Pancreas (tissue), 10 donors: ENCODE data around the gene NKX2-4. TPM values are rescaled to one million over a fixed set of nuclear protein-coding genes. Genes with fewer than 3 reads are reported as not detected.

Experiments used
- ATAC-seq, 4 donors: fragments of 200-7000 bp; cut with Tn5 transposase; one replicate each; pipeline versions ENCODE4 v1.8.0 to v1.9.1; 2020; ENCODE audit warnings: mild to moderate bottlenecking in 4 of 4, moderate library complexity in 4 of 4
- DNase-seq, 6 donors: peaks; one replicate each; pipeline ENCODE4 v3.0.0-alpha.2; 2020
- FAIRE-seq: peaks from 2 replicates; lab custom pipeline; 2012; peaks lifted over from hg19 to GRCh38; lab: Jason Lieb, UNC
- H3K27ac ChIP-seq, 4 donors: fragments of 200-600 bp; sonication (generic); 1 replicate in 3 of 4; 2 replicates in 1 of 4; pipeline versions ENCODE4 v1.5.0 to v1.8.0; 2020
- H3K27me3 ChIP-seq, 4 donors: fragments of 200-600 bp; one replicate each; pipeline ENCODE4 v1.8.0; 2021
- H3K36me3 ChIP-seq, 3 donors: fragments of 200-600 bp; sonication (generic) in 1 of 3; one replicate each; pipeline versions ENCODE4 v1.5.0 to v1.8.0; 2020 to 2021
- H3K4me1 ChIP-seq, 3 donors: fragments of 200-600 bp; one replicate each; pipeline ENCODE4 v1.8.0; 2021
- H3K4me3 ChIP-seq, 4 donors: fragments of 200-600 bp; sonication (generic) in 2 of 4; one replicate each; pipeline versions ENCODE4 v1.5.0 to v1.8.0; 2020 to 2021
- H3K9me3 ChIP-seq, 4 donors: fragments of 200-600 bp; one replicate each; pipeline ENCODE4 v1.8.0; 2021
- WGBS, 2 donors: extraction: QIAGEN DNeasy Blood & Tissue Kit; methylation state at CpG; one replicate each; pipeline ENCODE4 v1.1.7; 2013; 5-methylcytosine and 5-hydroxymethylcytosine counted together
- intact Hi-C, 3 donors: fragments of 100-400 bp; cut with DNase I; formaldehyde crosslinking; loops; one replicate each; pipeline versions ENCODE4 v1.11.1 to v1.14.2; 2022
- polyA plus RNA-seq, 2 donors: library from polyadenylated mRNA; stranded (reverse); fragments of 200-250 nt; gene quantifications; one replicate each; pipeline ENCODE4 v1.2.3, GENCODE V29; 2013
- total RNA-seq, 6 donors: library from RNA; stranded (reverse); fragmentation: NEBNext Ultra II Directional in 4 of 6; extraction: Animal tissue kit (Norgen Biotek cat#: 25700) in 4 of 6; gene quantifications; one replicate each; pipeline versions ENCODE4 v1.2.1 to v1.2.4, GENCODE V29; 2021 to 2023
- TF ChIP-seq, protein P1 (sequence below), 4 donors: fragments of 200-600 bp; sonication (generic) in 3 of 4; IDR thresholded peaks; one replicate each; pipeline versions ENCODE4 v1.5.0 to v1.8.0; 2021; ENCODE audit warnings: antibody characterized with exemption in 4 of 4
- donor health status: healthy with polysubstance abuse.
- donor health status: DM: no; HTN: no; CAD: no; lungs with moderate emphysema.
- donor health status: DM: no; HTN: no; CAD: no.
- donor health status: control.
- donor health status: control.
- donor health status: Bipolar disorder and iron deficiency.
- donor health status: DM: yes; HTN: yes; CAD: no.
- donor health status: DM: no; HTN: no; CAD: no.
- donor health status: DM: no; HTN: no; CAD: no.
- donor health status: DM: yes; HTN: yes; CAD: no.

NKX2-4 gene
- total and polyA plus RNA-seq, 8 donors = not detected

DNA sequence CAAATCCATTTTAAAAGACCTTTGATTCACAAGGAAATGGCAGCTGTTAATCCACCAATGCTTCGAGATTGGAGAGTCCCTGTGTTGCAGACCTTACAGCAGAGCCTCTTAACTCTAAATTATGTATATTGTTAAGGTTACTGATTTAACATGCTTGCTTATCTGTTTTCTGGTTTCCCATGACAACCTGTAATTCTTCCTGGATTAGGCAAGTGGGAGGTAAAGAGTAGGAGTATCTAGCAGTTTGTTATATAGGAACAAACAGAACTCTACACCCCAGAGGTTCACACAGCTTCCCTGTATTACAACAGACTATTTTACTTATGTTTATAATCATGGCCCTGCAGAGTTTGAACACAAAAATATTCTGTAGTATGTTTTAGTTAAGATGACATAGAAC lies 39.5 kb downstream of the NKX2-4 start:
- FAIRE-seq = no peak

DNA sequence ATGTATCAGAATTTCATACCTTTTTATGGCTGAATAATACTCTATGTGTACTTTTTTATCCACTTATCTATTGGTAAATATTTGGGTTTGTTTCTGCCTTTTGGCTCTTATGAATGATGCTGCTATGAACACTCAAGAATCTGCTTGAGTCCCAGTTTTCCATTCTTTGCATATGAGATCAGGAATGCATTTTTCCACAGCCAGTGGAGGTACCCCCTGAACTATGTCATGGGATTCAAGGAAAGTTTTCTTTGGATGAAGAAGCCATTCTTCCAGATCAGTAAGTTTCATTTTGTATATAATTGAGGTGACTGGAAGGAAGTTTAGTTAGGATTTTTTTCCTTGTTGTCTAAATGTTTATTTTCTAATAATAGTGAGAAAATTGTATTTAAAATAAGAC lies 40.9 kb downstream of the NKX2-4 start:
- no peak overlapping the region for H3K4me3 ChIP-seq
- H3K27me3 ChIP-seq = no peaks in the 10 kb centered on the region
- peaks cover 0 to 26% (median 4%) of the 10 kb centered on the region in 3 donors for H3K36me3 ChIP-seq
- no peak overlapping the region for H3K27ac ChIP-seq
- FAIRE-seq = no peak
- no peak for DNase-seq
- no peaks in the 10 kb centered on the region for H3K9me3 ChIP-seq
- no peaks in the 10 kb centered on the region for H3K4me1 ChIP-seq
- ATAC-seq = no peak
- intact Hi-C loops = no loop called here
- TF ChIP-seq, protein P1, sequence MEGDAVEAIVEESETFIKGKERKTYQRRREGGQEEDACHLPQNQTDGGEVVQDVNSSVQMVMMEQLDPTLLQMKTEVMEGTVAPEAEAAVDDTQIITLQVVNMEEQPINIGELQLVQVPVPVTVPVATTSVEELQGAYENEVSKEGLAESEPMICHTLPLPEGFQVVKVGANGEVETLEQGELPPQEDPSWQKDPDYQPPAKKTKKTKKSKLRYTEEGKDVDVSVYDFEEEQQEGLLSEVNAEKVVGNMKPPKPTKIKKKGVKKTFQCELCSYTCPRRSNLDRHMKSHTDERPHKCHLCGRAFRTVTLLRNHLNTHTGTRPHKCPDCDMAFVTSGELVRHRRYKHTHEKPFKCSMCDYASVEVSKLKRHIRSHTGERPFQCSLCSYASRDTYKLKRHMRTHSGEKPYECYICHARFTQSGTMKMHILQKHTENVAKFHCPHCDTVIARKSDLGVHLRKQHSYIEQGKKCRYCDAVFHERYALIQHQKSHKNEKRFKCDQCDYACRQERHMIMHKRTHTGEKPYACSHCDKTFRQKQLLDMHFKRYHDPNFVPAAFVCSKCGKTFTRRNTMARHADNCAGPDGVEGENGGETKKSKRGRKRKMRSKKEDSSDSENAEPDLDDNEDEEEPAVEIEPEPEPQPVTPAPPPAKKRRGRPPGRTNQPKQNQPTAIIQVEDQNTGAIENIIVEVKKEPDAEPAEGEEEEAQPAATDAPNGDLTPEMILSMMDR (IDR thresholded peaks at IDR 0.05) = no peak

More for the DNA sequence above, 39.5 kb downstream of the NKX2-4 start:
- Histone ChIP-seq H3K27me3 (no peaks in the 10 kb centered on the region), H3K27ac (no peak overlapping the region), H3K4me3 (no peak overlapping the region), H3K4me1 (no peaks in the 10 kb centered on the region), H3K9me3 (no peaks in the 10 kb centered on the region), H3K36me3 (peaks cover 0 to 28% (median 4%) of the 10 kb centered on the region in 3 donors)
- DNase-seq (no peak), ATAC-seq (peak in 1 of 4 donors; percentile 22)
- intact Hi-C loops = no loop called here
- TF ChIP-seq, protein P1 (IDR thresholded peaks at IDR 0.05) = no peak
- 55 to 74% methylated on average over 1 of the region's 1 CpG for WGBS, 2 donors

GRCh38 chr20:21355981-21356380 lies 41.3 kb downstream of the NKX2-4 start:
- Histone ChIP-seq H3K4me1 (no peaks in the 10 kb centered on the region), H3K9me3 (no peaks in the 10 kb centered on the region), H3K27ac (no peak overlapping the region), H3K36me3 (peaks cover 0 to 26% (median 4%) of the 10 kb centered on the region in 3 donors), H3K27me3 (no peaks in the 10 kb centered on the region), H3K4me3 (no peak overlapping the region)
- FAIRE-seq (no peak), ATAC-seq (no peak), DNase-seq (no peak)
- WGBS, 2 donors = 38 to 100% methylated on average over 1 of the region's 1 CpG
- intact Hi-C loops = no loop called here
- TF ChIP-seq, protein P1 (IDR thresholded peaks at IDR 0.05) = no peak

DNA sequence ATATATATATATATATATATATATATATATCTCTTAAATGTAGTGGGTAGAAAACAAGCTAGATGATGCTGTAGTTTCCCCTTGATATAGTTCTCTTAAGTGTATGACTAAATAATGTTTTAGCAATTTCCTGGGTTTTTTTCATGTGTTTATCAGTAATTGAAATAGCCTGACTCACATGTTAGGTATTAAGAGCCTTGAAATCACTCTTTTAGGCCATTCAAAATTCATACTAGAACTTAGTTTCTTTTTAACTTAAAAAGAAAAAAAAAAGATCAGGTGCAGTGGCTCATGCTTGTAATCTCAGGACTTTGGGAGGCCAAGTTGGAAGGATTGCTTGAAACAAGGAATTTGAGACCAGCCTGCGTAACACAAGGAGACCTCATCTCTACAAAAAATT lies 44.1 kb downstream of the NKX2-4 start:
- no peak for FAIRE-seq
- H3K9me3 ChIP-seq = no peaks in the 10 kb centered on the region
- intact Hi-C loops = no loop called here
- H3K27ac ChIP-seq = no peak overlapping the region
- 98 to 100% methylated on average over 1 of the region's 1 CpG for WGBS, 2 donors
- no peak overlapping the region for H3K4me3 ChIP-seq
- ATAC-seq = no peak
- TF ChIP-seq, protein P1 (IDR thresholded peaks at IDR 0.05) = no peak
- H3K27me3 ChIP-seq = no peaks in the 10 kb centered on the region
- no peaks in the 10 kb centered on the region for H3K4me1 ChIP-seq
- DNase-seq = no peak
- H3K36me3 ChIP-seq = peaks cover 3 to 43% (median 9%) of the 10 kb centered on the region in 3 donors

- intact Hi-C loops = no loop called here
- no peak overlapping the region for H3K27ac ChIP-seq
- no peak overlapping the region for H3K4me3 ChIP-seq
- DNase-seq = no peak
- H3K4me1 ChIP-seq = no peaks in the 10 kb centered on the region
- no peak for FAIRE-seq
- H3K36me3 ChIP-seq = peaks cover 3 to 46% (median 9%) of the 10 kb centered on the region in 3 donors
- no peaks in the 10 kb centered on the region for H3K27me3 ChIP-seq
- no peak for ATAC-seq
- H3K9me3 ChIP-seq = no peaks in the 10 kb centered on the region
- TF ChIP-seq, protein P1 (IDR thresholded peaks at IDR 0.05) = no peak
These were observed 44.6 kb downstream of the NKX2-4 start for GRCh38 chr20:21352703-21353102.

Other genes starting within 250 kb of the NKX2-4 start
- gene XRN2, start 94.2 kb downstream of the NKX2-4 start, total RNA-seq = 10 to 100 TPM; 21.0 to 33.6 (median 30.7) TPM
- gene XRN2, start 94.2 kb downstream of the NKX2-4 start, polyA plus RNA-seq = 10 to 100 TPM in 1 of 2 donors, 1 to 10 TPM in 1; 10.0 to 22.0 TPM
- 1 to 10 TPM; 2.0 to 5.7 (median 3.0) TPM for gene NKX2-2, start 116.5 kb upstream of the NKX2-4 start, total RNA-seq
- gene NKX2-2, start 116.5 kb upstream of the NKX2-4 start, polyA plus RNA-seq = 10 to 100 TPM; 11.5 to 28.7 TPM